T1000 (cell line): Measurements from ENCODE around the gene RNF123.

ENCODE experiments used
- DNase-seq: peaks from one replicate; lab custom pipeline; 2025; ENCODE audit warnings: mixed read lengths; lab: John Stamatoyannopoulos, UW

Gene RNF123

DNA sequence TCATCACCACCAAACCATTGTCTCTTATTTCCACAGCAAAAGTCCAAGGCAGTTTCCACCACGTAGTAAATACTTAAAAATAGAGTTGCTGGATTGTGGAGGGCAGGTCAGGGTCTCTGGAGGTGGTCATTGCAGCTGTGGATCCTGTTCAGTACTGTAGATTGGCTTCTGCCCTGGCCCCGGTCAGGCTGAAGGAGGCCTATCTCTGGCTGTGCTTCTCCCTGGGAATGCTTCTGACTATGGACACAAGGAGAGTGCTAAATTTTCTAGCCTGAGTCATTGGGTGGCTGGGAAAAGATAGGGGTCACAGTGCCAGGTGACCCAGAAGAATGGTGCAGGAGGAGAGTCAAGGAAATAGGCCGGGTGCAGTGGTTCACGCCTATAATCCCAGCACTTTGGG is 60.7 kb downstream of the RNF123 start:
- DNase-seq: no peak

DNA sequence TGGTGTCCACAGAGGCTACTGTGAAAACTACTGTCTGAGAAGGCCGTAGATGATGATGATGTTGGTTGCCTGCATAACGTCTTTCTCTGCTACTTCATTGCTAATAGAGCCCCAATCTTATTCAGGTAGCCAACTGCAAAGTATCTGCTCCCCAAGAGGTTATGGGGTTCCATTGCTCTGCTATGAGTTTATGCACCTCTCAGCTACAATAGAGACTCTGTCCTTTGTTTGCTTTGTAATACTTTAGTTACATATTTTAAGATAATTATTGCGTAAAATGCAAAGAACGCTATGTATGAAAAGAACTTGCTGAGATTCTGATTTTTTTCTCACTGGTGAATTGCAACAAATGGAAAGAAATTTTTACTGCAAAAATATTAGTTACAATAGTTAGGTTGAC is 62.1 kb downstream of the RNF123 start:
- DNase-seq: no peak

- no peak for DNase-seq
Observed at GRCh38 chr3:49754536-49754935, 65.2 kb downstream of the RNF123 start.

DNA sequence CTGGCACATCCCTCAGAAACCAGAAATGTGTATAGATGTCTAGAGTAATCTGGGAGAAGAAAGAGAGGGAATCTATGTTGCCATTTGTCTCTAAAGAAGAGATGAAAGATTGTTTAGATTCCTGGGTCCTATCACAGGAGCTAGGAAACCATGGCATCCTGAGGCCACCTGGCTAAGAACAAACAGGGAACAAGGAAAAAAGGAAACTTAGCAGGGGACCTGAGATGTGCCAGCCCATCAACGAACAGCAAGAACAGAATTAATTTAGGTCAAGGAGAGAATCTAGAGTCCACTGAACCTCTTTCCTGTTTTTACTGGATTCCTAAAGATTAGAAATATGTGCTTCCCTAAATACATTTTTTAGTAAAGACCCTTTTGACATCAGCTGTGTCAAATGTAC is 66.7 kb downstream of the RNF123 start:
- no peak for DNase-seq

GRCh38 chr3:49757197-49757596 is 67.8 kb downstream of the RNF123 start:
- DNase-seq: no peak

- no peak for DNase-seq
Observed at GRCh38 chr3:49759226-49759625, 69.9 kb downstream of the RNF123 start.

DNA sequence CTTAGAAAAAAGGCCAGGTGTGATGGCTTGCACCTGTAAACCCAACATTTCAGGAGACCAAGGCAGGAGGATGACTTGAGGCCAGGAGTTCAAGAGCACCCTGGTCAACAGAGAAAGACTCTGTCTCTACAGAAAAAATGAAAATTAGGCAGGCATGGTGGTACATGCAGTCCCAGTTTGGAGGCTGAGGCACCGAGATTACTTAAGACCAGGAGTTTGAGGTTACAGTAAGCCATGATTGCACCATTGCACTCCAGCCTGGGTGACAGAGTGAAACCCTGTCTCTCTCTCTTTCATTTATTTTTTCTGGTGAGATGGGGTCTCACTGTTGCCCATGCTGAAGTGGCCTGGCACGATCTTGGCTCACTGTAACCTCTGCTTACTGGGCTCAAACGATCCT is 72.3 kb downstream of the RNF123 start:
- no peak for DNase-seq

- DNase-seq: no peak
Observed at GRCh38 chr3:49763981-49764380, 74.6 kb downstream of the RNF123 start.

- no peak for DNase-seq
Observed at GRCh38 chr3:49769286-49769915, 80.0 kb downstream of the RNF123 start.

GRCh38 chr3:49769926-49770325 is 80.6 kb downstream of the RNF123 start:
- no peak for DNase-seq
